GM23338 (cell line): ENCODE results near the gene CISD1.

ENCODE experiments used
- CREB1 ChIP-seq: fragments of 250-450 bp; sonication (Bioruptor Pico); IDR thresholded peaks from 2 replicates; pipeline ENCODE4 v1.5.0; 2020; ENCODE audit warnings: low read depth, mild to moderate bottlenecking, moderate library complexity
- CTCF ChIP-seq, 2 experiments: fragments of 200-600 bp in 1 of 2; sonication (generic) in 1 of 2; conservative IDR thresholded peaks; 2 replicates each; pipeline versions ENCODE4 v1.5.1 to v1.6.1; 2016 to 2017; ENCODE audit warnings: antibody characterized with exemption in 2 of 2, low read depth in 2 of 2, mild to moderate bottlenecking in 2 of 2, moderate library complexity in 1 of 2
- ETS1 ChIP-seq: IDR thresholded peaks from 2 replicates; pipeline ENCODE4 v1.6.1; 2016; ENCODE audit warnings: antibody characterized with exemption
- EZH2 ChIP-seq: fragments of 200-600 bp; sonication (generic); IDR thresholded peaks from one replicate; pipeline ENCODE4 v1.8.0; 2017; ENCODE audit warnings: antibody characterized with exemption, mild to moderate bottlenecking, low read depth; ENCODE audit not compliant: unreplicated experiment
- EZH2phosphoT487 ChIP-seq: fragments of 200-600 bp; sonication (generic); IDR thresholded peaks from one replicate; pipeline ENCODE4 v1.8.1; 2018; ENCODE audit warnings: antibody characterized with exemption; ENCODE audit not compliant: unreplicated experiment
- JUNB ChIP-seq: IDR thresholded peaks from one replicate; pipeline ENCODE4 v1.6.1; 2016; ENCODE audit warnings: antibody characterized with exemption; ENCODE audit not compliant: unreplicated experiment
- POLR2AphosphoS5 ChIP-seq: IDR thresholded peaks from 2 replicates; pipeline ENCODE4 v1.6.1; 2016; ENCODE audit warnings: antibody characterized with exemption, low read depth
- REST ChIP-seq: IDR thresholded peaks from one replicate; pipeline ENCODE4 v1.6.1; 2018; ENCODE audit warnings: antibody characterized with exemption; ENCODE audit not compliant: unreplicated experiment
- STAT1 ChIP-seq: IDR thresholded peaks from one replicate; pipeline ENCODE4 v1.6.1; 2016; ENCODE audit warnings: antibody characterized with exemption; ENCODE audit not compliant: unreplicated experiment
- ZNF331 ChIP-seq: fragments of 250-450 bp; sonication (Bioruptor Pico); IDR thresholded peaks from 2 replicates; pipeline ENCODE4 v1.5.0; 2020; ENCODE audit warnings: low read depth, mild to moderate bottlenecking, moderate library complexity

- TF ChIP-seq POLR2AphosphoS5 (no peak), CTCF (conservative IDR thresholded peaks at IDR 0.05; ENCODE audit: low read depth in 2 of 2) (no peak), EZH2phosphoT487 (no peak), CREB1 (no peak), EZH2 (no peak), ZNF331 (no peak), ETS1 (no peak), REST (no peak), JUNB (no peak), STAT1 (no peak)
Observed at GRCh38 chr10:58220769-58221451, 48.1 kb upstream of the CISD1 start.
